ENCODE results near the gene C15orf61.

GRCh38 chr15:67508407-67508806, 12.5 kb upstream of the C15orf61 start:
- TF ChIP-seq GATA2 (IDR thresholded peaks at IDR 0.05; ENCODE audit: low read depth, low read length) = no peak
- no peak for TF ChIP-seq GATA3 (IDR thresholded peaks at IDR 0.05; ENCODE audit: low read depth, low read length)
